Measurements from ENCODE around the gene TRIM67. TPM values are rescaled to one million over a fixed set of nuclear protein-coding genes. Genes with fewer than 3 reads are reported as not detected.
"Not testable (repeated sequence)": the region's sequence is repeated elsewhere in the genome, so short reads cannot be mapped to it uniquely, and the experiment has no call there.

TRIM67 gene
- total RNA-seq (2014; rRNA removed; shearing (Covaris generic); ENCODE audit: low replicate concordance): 1.3 TPM in 1 of 2 replicates, not detected in the other

GRCh38 chr1:231161667-231162296 lies at the start of gene TRIM67:
Gene TRIM67, plus strand, starts transcription at chr1:231162058. Its CDS starts 912 bp downstream, at chr1:231162970.
- in situ Hi-C loops (cut with HindIII; ENCODE audit: low pct_unique_long_range_greater_than_20kb, low sequenced_read_pairs): no loop called here
- no peak for DNase-seq (ENCODE audit: low read depth)

- no peak for DNase-seq (ENCODE audit: low read depth)
- in situ Hi-C loops (cut with HindIII; ENCODE audit: low pct_unique_long_range_greater_than_20kb, low sequenced_read_pairs): no loop called here
Measured at GRCh38 chr1:231116738-231117137, 45.1 kb upstream of the TRIM67 start.

- DNase-seq (ENCODE audit: low read depth): no peak
- in situ Hi-C loops (cut with HindIII; ENCODE audit: low pct_unique_long_range_greater_than_20kb, low sequenced_read_pairs): no loop called here
Measured at GRCh38 chr1:231118704-231119453, 43.0 kb upstream of the TRIM67 start.

GRCh38 chr1:231121533-231121932 lies 40.3 kb upstream of the TRIM67 start:
- in situ Hi-C loops (cut with HindIII; ENCODE audit: low pct_unique_long_range_greater_than_20kb, low sequenced_read_pairs): no loop called here
- no peak for DNase-seq (ENCODE audit: low read depth)

- in situ Hi-C loops (cut with HindIII; ENCODE audit: low pct_unique_long_range_greater_than_20kb, low sequenced_read_pairs): no loop called here
- no peak for DNase-seq (ENCODE audit: low read depth)
Measured at GRCh38 chr1:231122143-231122542, 39.7 kb upstream of the TRIM67 start.

- in situ Hi-C loops (cut with HindIII; ENCODE audit: low pct_unique_long_range_greater_than_20kb, low sequenced_read_pairs): no loop called here
- DNase-seq (ENCODE audit: low read depth): no peak
Measured at GRCh38 chr1:231124746-231125145, 37.1 kb upstream of the TRIM67 start.

GRCh38 chr1:231125972-231126580 lies 35.8 kb upstream of the TRIM67 start:
- no peak for DNase-seq (ENCODE audit: low read depth)
- in situ Hi-C loops (cut with HindIII; ENCODE audit: low pct_unique_long_range_greater_than_20kb, low sequenced_read_pairs): no loop called here

- in situ Hi-C loops (cut with HindIII; ENCODE audit: low pct_unique_long_range_greater_than_20kb, low sequenced_read_pairs); DNase-seq (ENCODE audit: low read depth): not testable (repeated sequence)
Measured at GRCh38 chr1:231127106-231127505, 34.8 kb upstream of the TRIM67 start.

- DNase-seq (ENCODE audit: low read depth); in situ Hi-C loops (cut with HindIII; ENCODE audit: low pct_unique_long_range_greater_than_20kb, low sequenced_read_pairs): not testable (repeated sequence)
Measured at GRCh38 chr1:231128471-231128870, 33.4 kb upstream of the TRIM67 start.

GRCh38 chr1:231130544-231130943 lies 31.3 kb upstream of the TRIM67 start:
- in situ Hi-C loops (cut with HindIII; ENCODE audit: low pct_unique_long_range_greater_than_20kb, low sequenced_read_pairs): no loop called here

GRCh38 chr1:231132591-231132990 lies 29.3 kb upstream of the TRIM67 start:
- DNase-seq (ENCODE audit: low read depth); in situ Hi-C loops (cut with HindIII; ENCODE audit: low pct_unique_long_range_greater_than_20kb, low sequenced_read_pairs): not testable (repeated sequence)

More at GRCh38 chr1:231130544-231130943, 31.3 kb upstream of the TRIM67 start:
- no peak for DNase-seq (ENCODE audit: low read depth)

GRCh38 chr1:231134624-231135023 lies 27.2 kb upstream of the TRIM67 start:
- DNase-seq (ENCODE audit: low read depth): peak; percentile 84
- in situ Hi-C loops (cut with HindIII; ENCODE audit: low pct_unique_long_range_greater_than_20kb, low sequenced_read_pairs): no loop called here

GRCh38 chr1:231138236-231138635 lies 23.6 kb upstream of the TRIM67 start:
- in situ Hi-C loops (cut with HindIII; ENCODE audit: low pct_unique_long_range_greater_than_20kb, low sequenced_read_pairs): no loop called here
- no peak for DNase-seq (ENCODE audit: low read depth)

GRCh38 chr1:231139125-231139649 lies 22.7 kb upstream of the TRIM67 start:
- no peak for DNase-seq (ENCODE audit: low read depth)
- in situ Hi-C loops (cut with HindIII; ENCODE audit: low pct_unique_long_range_greater_than_20kb, low sequenced_read_pairs): no loop called here

GRCh38 chr1:231139659-231140654 lies 21.9 kb upstream of the TRIM67 start:
- in situ Hi-C loops (cut with HindIII; ENCODE audit: low pct_unique_long_range_greater_than_20kb, low sequenced_read_pairs): no loop called here
- DNase-seq (ENCODE audit: low read depth): peak; percentile 41

GRCh38 chr1:231144416-231145193 lies 17.3 kb upstream of the TRIM67 start:
- in situ Hi-C loops (cut with HindIII; ENCODE audit: low pct_unique_long_range_greater_than_20kb, low sequenced_read_pairs): no loop called here
- DNase-seq (ENCODE audit: low read depth): no peak

- in situ Hi-C loops (cut with HindIII; ENCODE audit: low pct_unique_long_range_greater_than_20kb, low sequenced_read_pairs): no loop called here
- no peak for DNase-seq (ENCODE audit: low read depth)
Measured at GRCh38 chr1:231147896-231148295, 14.0 kb upstream of the TRIM67 start.
